Panc1 (cell line): ENCODE data around the gene ANXA3. TPM values are rescaled to one million over a fixed set of nuclear protein-coding genes. Genes with fewer than 3 reads are reported as not detected.

Experiments
- ATAC-seq: fragments of 200-7000 bp; cut with Tn5 transposase; 2 replicates; pipeline ENCODE4 v1.9.1; 2020; ENCODE audit warnings: mild to moderate bottlenecking, moderate library complexity
- BruUV-seq: library from RNA; stranded (reverse); fragments of 400-500 nt; replicated peaks from 2 replicates; lab custom pipeline; 2021; lab: Mats Ljungman, UMichigan
- CTCF ChIA-PET: fragments of 300-600 bp; sonication (Branson Sonifier 250); formaldehyde crosslinking; loops from one replicate; lab custom pipeline; 2022; ENCODE audit warnings: antibody characterized with exemption; lab: Charles Lee
- POLR2A ChIA-PET: fragments of 300-600 bp; sonication (Branson Sonifier 250); formaldehyde crosslinking; loops from one replicate; lab custom pipeline; 2022; ENCODE audit warnings: antibody characterized with exemption; lab: Charles Lee
- DNase-seq: peaks from one replicate; pipeline ENCODE4 v3.0.0-alpha.2; 2010; ENCODE audit warnings: low read depth, low spot score
- H3K27ac ChIP-seq: 2 replicates; pipeline ENCODE4 v1.5.1; 2011; ENCODE audit warnings: mild to moderate bottlenecking, low read length, inconsistent platforms
- H3K27me3 ChIP-seq: fragments of 200-500 bp; sonication (Bioruptor generic); 2 replicates; pipeline ENCODE4 v1.6.0; 2014; ENCODE audit warnings: low read length, inconsistent platforms; ENCODE audit not compliant: control insufficient read depth, insufficient read depth
- H3K36me3 ChIP-seq: fragments of 200-500 bp; sonication (Bioruptor generic); 2 replicates; pipeline ENCODE4 v1.5.1; 2014; ENCODE audit warnings: inconsistent platforms, mild to moderate bottlenecking, low read length, moderate library complexity; ENCODE audit not compliant: control insufficient read depth, insufficient read depth
- H3K4me1 ChIP-seq: 2 replicates; pipeline ENCODE4 v1.5.1; 2011; ENCODE audit warnings: inconsistent platforms, mild to moderate bottlenecking, low read length, moderate library complexity; ENCODE audit not compliant: control insufficient read depth, insufficient read depth
- H3K4me3 ChIP-seq, 2 experiments: 2 replicates each; pipeline ENCODE4 v1.5.1; 2011 to 2012; ENCODE audit warnings: low read depth in 2 of 2, low read length in 2 of 2, mild to moderate bottlenecking in 2 of 2, inconsistent platforms in 1 of 2, moderate library complexity in 1 of 2
- H3K9me3 ChIP-seq: fragments of 200-500 bp; sonication (Bioruptor generic); 2 replicates; pipeline ENCODE4 v1.5.1; 2014; ENCODE audit warnings: low read depth, mild to moderate bottlenecking, inconsistent platforms, low read length, moderate library complexity; ENCODE audit not compliant: control insufficient read depth, insufficient read depth
- POLR2AphosphoS5 ChIP-seq: IDR thresholded peaks from 2 replicates; pipeline ENCODE4 v1.6.1; 2012; ENCODE audit warnings: mild to moderate bottlenecking, low read depth, low read length, moderate library complexity
- SIN3A ChIP-seq: IDR thresholded peaks from 2 replicates; pipeline ENCODE4 v1.6.1; 2012; ENCODE audit warnings: low read depth, mild to moderate bottlenecking, low read length, moderate library complexity, borderline replicate concordance; ENCODE audit not compliant: insufficient read depth
- TCF7L2 ChIP-seq: IDR thresholded peaks from 2 replicates; pipeline ENCODE4 v1.6.1; 2011; ENCODE audit warnings: mild to moderate bottlenecking, low read depth, low read length, inconsistent platforms
- in situ Hi-C: cut with HindIII; loops from 2 replicates; pipeline ENCODE4 v1.10.0; 2016; ENCODE audit warnings: low sequenced_read_pairs, low pct_unique_long_range_greater_than_20kb
- intact Hi-C: fragments of 100-400 bp; cut with micrococcal nuclease; formaldehyde crosslinking; loops from one replicate; pipeline ENCODE4 v1.10.0; 2022; ENCODE audit not compliant: unreplicated experiment
- total RNA-seq: library from RNA; stranded (reverse); gene quantifications from one replicate; pipeline ENCODE4 v1.2.1, GENCODE V29; 2021; ENCODE audit not compliant: unreplicated experiment
- TF ChIP-seq, protein P1 (sequence below): fragments of 450-650 bp; IDR thresholded peaks from 2 replicates; pipeline ENCODE4 v1.5.1; 2017; ENCODE audit warnings: mild to moderate bottlenecking
- TF ChIP-seq, protein P2 (sequence below), 2 experiments: IDR thresholded peaks; 2 replicates each; pipeline ENCODE4 v1.6.1; 2011 to 2012; ENCODE audit warnings: low read depth in 2 of 2, control low read depth in 1 of 2, low read length in 1 of 2, mild to moderate bottlenecking in 1 of 2, moderate library complexity in 1 of 2; ENCODE audit not compliant: insufficient read depth in 1 of 2

Gene ANXA3
- total RNA-seq, 1 experiment from 2014 or later, result 1.5 TPM

DNA sequence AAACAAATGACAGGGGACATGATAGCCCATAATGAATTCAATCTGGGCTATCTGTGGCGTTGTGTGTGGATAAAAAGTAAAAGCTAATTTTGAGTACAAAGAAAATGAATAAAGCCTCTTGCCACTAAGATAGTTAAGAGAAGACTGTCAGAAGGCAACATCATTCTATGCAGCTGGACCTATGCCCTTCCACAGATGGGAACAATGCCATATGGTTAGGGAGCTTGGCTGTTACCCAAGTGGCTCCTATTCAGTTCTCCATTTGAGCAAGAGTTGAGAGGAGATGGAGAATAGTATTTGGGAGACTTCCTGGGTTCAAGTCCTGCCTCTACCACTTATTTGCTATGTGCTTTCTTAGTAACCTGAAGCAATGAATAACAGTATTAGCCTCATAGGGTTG is 107.7 kb downstream of the ANXA3 start:
- H3K9me3 ChIP-seq, result no peaks in the 10 kb centered on the region
- intact Hi-C loops (no loop called here), in situ Hi-C loops (no loop called here)
- no peaks in the 10 kb centered on the region for H3K36me3 ChIP-seq
- H3K4me1 ChIP-seq, result no peaks in the 10 kb centered on the region
- ATAC-seq, result no peak
- no TSS peak for BruUV-seq
- no peak overlapping the region for H3K4me3 ChIP-seq
- ChIA-PET CTCF (no interaction called here), POLR2A (no interaction called here)
- H3K27ac ChIP-seq, result no peak overlapping the region
- H3K27me3 ChIP-seq, result no peaks in the 10 kb centered on the region
- TF ChIP-seq POLR2AphosphoS5, result no peak
- TF ChIP-seq, protein P1, sequence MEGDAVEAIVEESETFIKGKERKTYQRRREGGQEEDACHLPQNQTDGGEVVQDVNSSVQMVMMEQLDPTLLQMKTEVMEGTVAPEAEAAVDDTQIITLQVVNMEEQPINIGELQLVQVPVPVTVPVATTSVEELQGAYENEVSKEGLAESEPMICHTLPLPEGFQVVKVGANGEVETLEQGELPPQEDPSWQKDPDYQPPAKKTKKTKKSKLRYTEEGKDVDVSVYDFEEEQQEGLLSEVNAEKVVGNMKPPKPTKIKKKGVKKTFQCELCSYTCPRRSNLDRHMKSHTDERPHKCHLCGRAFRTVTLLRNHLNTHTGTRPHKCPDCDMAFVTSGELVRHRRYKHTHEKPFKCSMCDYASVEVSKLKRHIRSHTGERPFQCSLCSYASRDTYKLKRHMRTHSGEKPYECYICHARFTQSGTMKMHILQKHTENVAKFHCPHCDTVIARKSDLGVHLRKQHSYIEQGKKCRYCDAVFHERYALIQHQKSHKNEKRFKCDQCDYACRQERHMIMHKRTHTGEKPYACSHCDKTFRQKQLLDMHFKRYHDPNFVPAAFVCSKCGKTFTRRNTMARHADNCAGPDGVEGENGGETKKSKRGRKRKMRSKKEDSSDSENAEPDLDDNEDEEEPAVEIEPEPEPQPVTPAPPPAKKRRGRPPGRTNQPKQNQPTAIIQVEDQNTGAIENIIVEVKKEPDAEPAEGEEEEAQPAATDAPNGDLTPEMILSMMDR, result no peak
- no peak for TF ChIP-seq SIN3A
- TF ChIP-seq TCF7L2, result no peak
- TF ChIP-seq, protein P2, sequence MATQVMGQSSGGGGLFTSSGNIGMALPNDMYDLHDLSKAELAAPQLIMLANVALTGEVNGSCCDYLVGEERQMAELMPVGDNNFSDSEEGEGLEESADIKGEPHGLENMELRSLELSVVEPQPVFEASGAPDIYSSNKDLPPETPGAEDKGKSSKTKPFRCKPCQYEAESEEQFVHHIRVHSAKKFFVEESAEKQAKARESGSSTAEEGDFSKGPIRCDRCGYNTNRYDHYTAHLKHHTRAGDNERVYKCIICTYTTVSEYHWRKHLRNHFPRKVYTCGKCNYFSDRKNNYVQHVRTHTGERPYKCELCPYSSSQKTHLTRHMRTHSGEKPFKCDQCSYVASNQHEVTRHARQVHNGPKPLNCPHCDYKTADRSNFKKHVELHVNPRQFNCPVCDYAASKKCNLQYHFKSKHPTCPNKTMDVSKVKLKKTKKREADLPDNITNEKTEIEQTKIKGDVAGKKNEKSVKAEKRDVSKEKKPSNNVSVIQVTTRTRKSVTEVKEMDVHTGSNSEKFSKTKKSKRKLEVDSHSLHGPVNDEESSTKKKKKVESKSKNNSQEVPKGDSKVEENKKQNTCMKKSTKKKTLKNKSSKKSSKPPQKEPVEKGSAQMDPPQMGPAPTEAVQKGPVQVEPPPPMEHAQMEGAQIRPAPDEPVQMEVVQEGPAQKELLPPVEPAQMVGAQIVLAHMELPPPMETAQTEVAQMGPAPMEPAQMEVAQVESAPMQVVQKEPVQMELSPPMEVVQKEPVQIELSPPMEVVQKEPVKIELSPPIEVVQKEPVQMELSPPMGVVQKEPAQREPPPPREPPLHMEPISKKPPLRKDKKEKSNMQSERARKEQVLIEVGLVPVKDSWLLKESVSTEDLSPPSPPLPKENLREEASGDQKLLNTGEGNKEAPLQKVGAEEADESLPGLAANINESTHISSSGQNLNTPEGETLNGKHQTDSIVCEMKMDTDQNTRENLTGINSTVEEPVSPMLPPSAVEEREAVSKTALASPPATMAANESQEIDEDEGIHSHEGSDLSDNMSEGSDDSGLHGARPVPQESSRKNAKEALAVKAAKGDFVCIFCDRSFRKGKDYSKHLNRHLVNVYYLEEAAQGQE (IDR thresholded peaks at IDR 0.05; ENCODE audit: insufficient read depth in 1 of 2, low read depth in 2 of 2, low read length in 1 of 2), result no peak
- no peak for DNase-seq

DNA sequence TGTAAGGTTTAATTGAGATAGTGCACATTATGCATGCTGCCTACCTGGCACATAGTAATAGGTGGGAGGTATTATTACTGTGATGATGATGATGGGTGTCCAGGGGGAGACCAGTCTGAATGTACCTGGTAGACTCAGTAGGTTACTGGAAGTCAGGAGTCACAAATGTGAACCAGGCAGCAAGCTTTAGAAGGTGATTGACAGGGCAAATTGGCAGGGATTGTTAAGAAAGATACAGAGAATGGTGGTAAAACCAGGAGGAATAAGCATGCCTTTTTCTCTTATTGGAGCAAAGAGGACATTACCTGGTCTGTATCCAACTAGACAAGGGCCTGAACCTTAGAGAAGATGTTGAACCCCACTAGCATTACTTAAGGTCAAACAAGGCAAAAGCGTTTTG is 108.1 kb downstream of the ANXA3 start:
- POLR2A ChIA-PET, result no interaction called here
- CTCF ChIA-PET, result no interaction called here
- TF ChIP-seq TCF7L2 (no peak), POLR2AphosphoS5 (no peak), SIN3A (no peak)
- TF ChIP-seq, protein P2 (IDR thresholded peaks at IDR 0.05; ENCODE audit: insufficient read depth in 1 of 2, low read depth in 2 of 2, low read length in 1 of 2), result no peak
- TF ChIP-seq, protein P1, result no peak
- Histone ChIP-seq H3K9me3 (no peaks in the 10 kb centered on the region), H3K27me3 (no peaks in the 10 kb centered on the region), H3K4me1 (no peaks in the 10 kb centered on the region), H3K4me3 (no peak overlapping the region), H3K36me3 (no peaks in the 10 kb centered on the region), H3K27ac (no peak overlapping the region)
- BruUV-seq, result no TSS peak
- intact Hi-C loops (no loop called here), in situ Hi-C loops (no loop called here)
- ATAC-seq (no peak), DNase-seq (no peak)

Other genes starting within 250 kb of the ANXA3 start
- gene BMP2K, start 224.6 kb downstream of the ANXA3 start, total RNA-seq, result 23.3 TPM